Germinal center (tissue), 1 donor: ENCODE data around the gene SLC25A33.
"Not testable (repeated sequence)": the region's sequence is repeated elsewhere in the genome, so short reads cannot be mapped to it uniquely, and the experiment has no call there.

Source experiments
- DNase-seq: peaks from one replicate; pipeline ENCODE4 v3.0.0; 2012; ENCODE audit warnings: mixed read lengths, low spot score

SLC25A33 gene

GRCh38 chr1:9539829-9540550 is 725 bp downstream of the SLC25A33 start:
- peak; percentile 84 for DNase-seq

GRCh38 chr1:9542430-9542829 is 3.2 kb downstream of the SLC25A33 start:
- DNase-seq = no peak

DNA sequence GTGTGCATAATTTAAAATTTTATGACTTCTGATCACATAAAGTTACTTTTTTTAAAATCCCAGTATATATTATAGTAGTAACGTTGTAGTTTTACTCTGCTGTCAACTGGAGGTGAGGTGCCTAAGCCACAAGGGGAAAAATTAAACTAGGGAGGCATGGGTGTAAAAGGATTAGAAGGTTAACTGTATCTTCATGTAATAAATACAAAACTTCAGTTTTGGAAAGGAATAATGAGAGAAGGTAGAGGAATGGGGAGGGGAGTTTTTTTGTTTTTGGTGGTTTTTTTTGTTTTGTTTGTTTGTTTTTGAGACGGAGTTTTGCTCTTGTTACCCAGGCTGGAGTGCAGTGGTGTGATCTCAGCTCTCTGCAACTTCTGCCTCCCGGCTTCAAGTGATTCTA is 5.7 kb downstream of the SLC25A33 start:
- DNase-seq = no peak

DNA sequence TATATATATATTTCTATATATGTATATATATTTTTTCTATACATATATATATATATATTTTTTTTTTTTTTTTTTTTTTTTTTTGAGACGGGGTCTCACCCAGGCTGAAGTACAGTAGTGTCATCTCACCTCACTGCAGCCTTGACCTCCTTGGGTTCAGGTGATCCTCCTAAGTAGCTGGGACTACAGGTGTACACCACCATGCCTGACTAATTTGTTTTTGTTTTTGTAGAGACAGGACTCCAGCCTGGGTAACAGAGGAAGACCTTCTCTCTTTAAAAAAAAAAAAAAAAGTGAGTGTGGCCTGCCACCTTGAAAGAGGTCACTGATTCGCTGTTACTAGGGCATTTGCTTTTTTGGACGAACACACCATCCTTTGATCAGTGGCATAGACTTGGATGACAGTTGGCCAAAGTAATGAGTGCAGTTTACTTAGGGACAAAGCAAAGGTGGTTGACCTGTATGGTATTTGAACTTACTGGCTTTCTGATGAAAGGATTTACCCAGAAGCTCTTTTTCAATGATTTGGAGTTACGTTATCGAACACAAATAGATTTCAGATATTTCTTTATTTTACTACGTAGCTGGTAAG is 10.8 kb downstream of the SLC25A33 start:
- DNase-seq = no peak

DNA sequence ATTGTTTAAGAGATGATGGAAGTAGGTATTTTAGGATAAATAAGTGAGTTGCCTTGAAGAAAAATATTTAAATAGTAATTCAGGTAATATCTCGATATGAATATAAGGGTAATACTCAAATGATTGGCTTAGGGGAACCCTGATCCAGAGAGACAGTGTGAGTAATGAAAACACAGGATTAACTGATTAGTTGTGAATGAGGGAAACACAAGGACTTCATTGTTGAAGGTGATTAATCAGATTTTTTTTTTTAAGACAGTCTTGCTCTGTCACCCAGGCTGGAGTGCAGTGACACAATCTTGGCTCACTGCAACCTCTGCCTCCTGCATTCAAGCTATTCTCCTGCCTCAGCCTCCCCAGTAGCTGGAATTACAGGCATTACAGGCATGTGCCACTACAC is 12.7 kb downstream of the SLC25A33 start:
- no peak for DNase-seq

- no peak for DNase-seq
Measured at GRCh38 chr1:9553736-9554144, 14.5 kb downstream of the SLC25A33 start.

DNA sequence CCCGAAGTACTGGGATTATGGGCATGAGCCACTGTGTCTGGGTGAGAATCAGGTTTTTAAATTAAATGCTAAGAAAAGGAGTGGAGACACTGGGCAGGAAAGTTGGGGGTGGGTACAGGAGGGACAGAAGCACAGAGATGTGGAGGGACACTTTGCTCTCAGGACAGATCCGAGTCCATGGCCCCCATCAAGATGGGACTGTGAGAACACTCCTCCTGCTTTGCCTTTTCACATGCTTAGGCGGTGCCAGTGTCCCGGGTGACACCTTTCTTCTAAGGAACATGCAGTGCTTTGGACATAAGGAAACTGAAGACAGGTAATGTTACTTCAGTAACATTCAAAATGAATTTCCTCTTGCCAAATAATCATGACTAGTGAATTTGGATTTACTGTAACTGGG is 16.7 kb downstream of the SLC25A33 start:
- no peak for DNase-seq

- DNase-seq = no peak
Measured at GRCh38 chr1:9557624-9558023, 18.4 kb downstream of the SLC25A33 start.

- DNase-seq = no peak
Measured at GRCh38 chr1:9558271-9558945, 19.1 kb downstream of the SLC25A33 start.

- no peak for DNase-seq
Measured at GRCh38 chr1:9558946-9559545, 19.8 kb downstream of the SLC25A33 start.

- no peak for DNase-seq
Measured at GRCh38 chr1:9559673-9560072, 20.4 kb downstream of the SLC25A33 start.

DNA sequence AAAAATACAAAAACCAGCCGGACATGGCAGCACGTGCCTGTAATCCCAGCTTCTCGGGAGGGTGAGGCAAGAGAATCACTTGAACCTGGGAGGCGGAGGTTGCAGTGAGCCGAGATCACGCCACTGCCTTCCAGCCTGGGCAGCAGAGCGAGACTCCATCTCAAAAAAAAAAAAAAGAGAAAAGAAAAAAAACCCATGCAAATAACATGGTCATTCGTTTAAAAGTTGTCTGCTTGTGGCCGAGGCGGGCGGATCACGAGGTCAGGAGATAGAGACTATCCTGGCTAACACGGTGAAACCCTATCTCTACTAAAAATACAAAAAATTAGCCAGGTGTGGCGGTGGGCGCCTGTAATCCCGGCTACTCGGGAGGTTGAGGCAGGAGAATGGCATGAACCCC is 20.8 kb downstream of the SLC25A33 start:
- DNase-seq = not testable (repeated sequence)

- DNase-seq = no peak
Measured at GRCh38 chr1:9561429-9561828, 22.2 kb downstream of the SLC25A33 start.

GRCh38 chr1:9569267-9569666 is 30.0 kb downstream of the SLC25A33 start:
- no peak for DNase-seq

GRCh38 chr1:9570886-9571529 is 31.7 kb downstream of the SLC25A33 start:
- DNase-seq = not testable (repeated sequence)

DNA sequence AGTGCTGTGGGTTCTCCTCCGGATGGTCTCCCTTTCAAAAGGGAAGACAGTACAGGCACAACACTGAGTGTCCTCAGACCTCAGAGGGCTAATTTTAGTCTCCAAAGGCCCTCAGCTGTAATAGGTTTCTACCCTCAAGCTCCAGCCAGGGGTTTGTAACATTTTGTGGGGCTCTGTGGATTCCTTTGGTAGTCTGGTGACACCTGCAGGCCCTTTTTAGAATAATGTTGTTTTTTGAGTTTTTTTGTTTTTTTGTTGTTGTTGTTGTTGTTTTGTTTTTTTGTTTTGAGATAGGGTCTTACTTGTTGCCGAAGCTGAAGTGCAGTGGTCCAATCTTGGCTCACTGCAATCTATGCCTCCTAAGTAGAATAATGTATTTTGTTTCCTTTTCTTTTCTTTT is 34.5 kb downstream of the SLC25A33 start:
- DNase-seq = no peak

DNA sequence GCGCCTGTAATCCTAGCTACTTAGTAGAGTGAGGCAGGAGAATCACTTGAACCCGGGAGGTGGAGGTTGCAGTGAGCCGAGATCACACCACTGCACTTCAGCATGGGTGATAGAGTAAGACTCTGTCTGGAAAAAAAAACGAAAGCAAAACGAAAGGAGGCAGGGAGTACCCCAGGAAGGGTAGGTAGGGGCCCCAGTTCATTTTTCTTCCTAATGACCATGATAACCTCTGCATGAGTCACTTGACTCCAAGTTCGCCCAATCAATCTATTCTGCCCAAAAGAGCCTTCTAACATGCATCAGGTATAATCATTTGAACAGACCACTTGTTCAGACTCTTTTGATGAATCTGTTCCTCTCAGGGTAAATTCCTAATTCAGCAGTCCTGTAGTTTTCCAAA is 36.2 kb downstream of the SLC25A33 start:
- no peak for DNase-seq

GRCh38 chr1:9576903-9577302 is 37.6 kb downstream of the SLC25A33 start:
- no peak for DNase-seq

- DNase-seq = no peak
Measured at GRCh38 chr1:9577423-9577822, 38.2 kb downstream of the SLC25A33 start.

DNA sequence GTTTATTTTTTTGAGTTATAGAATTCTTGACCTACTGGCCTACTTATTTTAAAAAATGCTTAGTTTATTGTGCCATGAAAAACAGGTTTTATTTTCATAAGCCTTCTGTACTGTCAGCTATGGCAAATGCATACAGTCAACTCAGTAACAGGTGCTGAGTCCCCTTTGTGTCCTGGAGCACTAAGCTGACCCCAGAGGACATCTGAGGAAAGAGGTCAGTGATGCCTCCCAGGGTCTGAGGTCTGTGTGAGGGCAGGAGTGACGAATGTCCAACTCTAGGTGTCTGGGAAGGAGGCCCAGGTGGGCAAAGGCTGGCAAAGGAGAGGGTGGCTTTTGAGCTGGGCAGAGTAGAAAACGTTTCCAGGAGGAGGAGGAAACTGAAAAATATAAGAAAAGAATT is 41.7 kb downstream of the SLC25A33 start:
- no peak for DNase-seq

DNA sequence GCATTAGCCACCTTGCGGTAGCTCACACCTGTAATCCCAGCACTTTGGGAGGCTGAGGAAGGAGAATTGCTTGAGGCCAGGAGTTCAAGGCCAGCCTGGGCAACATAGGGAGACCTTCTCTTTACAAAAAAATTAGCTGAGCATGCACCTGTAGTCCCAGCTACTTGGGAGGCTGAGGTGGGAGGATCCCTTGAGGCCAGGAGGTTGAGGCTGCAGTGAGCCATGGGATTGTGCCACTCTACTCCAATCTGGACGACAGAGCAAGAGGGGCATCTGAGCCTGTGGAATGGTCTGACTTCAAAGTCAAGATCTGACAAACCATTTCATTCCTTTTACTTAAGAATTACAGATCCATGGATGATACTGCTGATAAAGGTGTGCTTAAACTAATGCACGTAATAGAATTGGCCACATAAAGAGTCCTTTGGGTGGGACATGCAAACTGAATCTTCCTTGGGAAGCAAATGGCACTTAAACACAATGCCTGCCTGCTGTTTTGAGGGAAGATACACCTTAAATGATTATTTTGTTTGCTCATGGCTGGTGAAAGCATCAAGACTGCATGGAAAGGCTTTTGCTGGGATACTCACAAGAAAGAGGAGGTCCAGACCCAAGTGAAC is 47.0 kb downstream of the SLC25A33 start:
- no peak for DNase-seq

- DNase-seq = peak; percentile 96
Measured at GRCh38 chr1:9588551-9589143, 49.4 kb downstream of the SLC25A33 start, which contains the start of gene TMEM201. TSS of gene TMEM201 (plus strand) at chr1:9588911. CDS start at chr1:9588931, 20 bp downstream.
